Uterus (tissue), 4 donors: Measurements from ENCODE around the gene CDH12. TPM values are rescaled to one million over a fixed set of nuclear protein-coding genes. Genes with fewer than 3 reads are reported as not detected.
A peak's percentile ranks its signal among the peaks of the same experiment; 100 is the strongest.

Experiments used
- DNase-seq, 2 donors: peaks; one replicate each; pipeline ENCODE4 v3.0.0-alpha.2; 2019 to 2020
- H3K27ac ChIP-seq, 2 donors: fragments of 200-600 bp; sonication (generic); 1 replicate in 1 of 2; 2 replicates in 1 of 2; pipeline ENCODE4 v1.5.1; 2016 to 2018
- H3K27me3 ChIP-seq, 2 donors: fragments of 200-600 bp; sonication (generic); one replicate each; pipeline ENCODE4 v1.5.1; 2018 to 2019; ENCODE audit warnings: control low read depth in 1 of 2
- H3K36me3 ChIP-seq, 2 donors: fragments of 200-600 bp; sonication (generic); one replicate each; pipeline ENCODE4 v1.5.1; 2019; ENCODE audit warnings: control low read depth in 1 of 2
- H3K4me1 ChIP-seq, 2 donors: fragments of 200-600 bp; sonication (generic); one replicate each; pipeline ENCODE4 v1.5.1; 2018 to 2019; ENCODE audit warnings: control low read depth in 1 of 2
- H3K4me3 ChIP-seq, 2 donors: fragments of 200-600 bp; sonication (generic); 1 replicate in 1 of 2; 2 replicates in 1 of 2; pipeline ENCODE4 v1.5.1; 2018 to 2019; ENCODE audit warnings: mild to moderate bottlenecking in 1 of 2
- H3K9me3 ChIP-seq, 2 donors: fragments of 200-600 bp; sonication (generic); one replicate each; pipeline ENCODE4 v1.5.1; 2019; ENCODE audit warnings: control low read depth in 1 of 2
- CTCF ChIP-seq, 4 experiments: fragments of 200-600 bp in 2 of 4; fragments of 450-650 bp in 2 of 4; sonication (generic) in 2 of 4; IDR thresholded peaks; one replicate each; pipeline ENCODE4 v1.5.1; 2016 to 2019; ENCODE audit warnings: antibody characterized with exemption in 4 of 4, mild to moderate bottlenecking in 2 of 4, moderate library complexity in 1 of 4
- POLR2A ChIP-seq, 2 donors: fragments of 450-650 bp; IDR thresholded peaks; one replicate each; pipeline ENCODE4 v1.6.1; 2016; ENCODE audit warnings: antibody characterized with exemption in 2 of 2, mild to moderate bottlenecking in 1 of 2, moderate library complexity in 1 of 2
- intact Hi-C: fragments of 100-400 bp; cut with DNase I; formaldehyde crosslinking; loops from one replicate; pipeline ENCODE4 v1.15.1; 2023; ENCODE audit warnings: low total_unique reads
- total RNA-seq, 4 donors: library from RNA; depleted of rRNA in 3 of 4; stranded (reverse); fragments of >200 nt in 3 of 4; gene quantifications; one replicate each; pipeline versions ENCODE4 v1.1.0 to v1.2.4, GENCODE V29; 2014 to 2023
- donor health status: DM: yes; HTN: yes; CAD: no.

Gene CDH12
- total RNA-seq, 4 donors from 2014 or later: 0.37 to 2.0 TPM; not detected in 2

- no peak overlapping the region for H3K4me3 ChIP-seq
- no peaks in the 10 kb centered on the region for H3K36me3 ChIP-seq
- intact Hi-C loops: no loop called here
- no peaks in the 10 kb centered on the region for H3K27me3 ChIP-seq
- H3K9me3 ChIP-seq: no peaks in the 10 kb centered on the region
- no peaks in the 10 kb centered on the region for H3K4me1 ChIP-seq
- no peak for DNase-seq
- no peak overlapping the region for H3K27ac ChIP-seq
- no peak for TF ChIP-seq CTCF (IDR thresholded peaks at IDR 0.05)
- TF ChIP-seq POLR2A (IDR thresholded peaks at IDR 0.05): no peak
These were observed 1046.2 kb downstream of the CDH12 start for GRCh38 chr5:21806943-21807342.

- intact Hi-C loops: no loop called here
- H3K27me3 ChIP-seq: no peaks in the 10 kb centered on the region
- H3K4me3 ChIP-seq: no peak overlapping the region
- no peaks in the 10 kb centered on the region for H3K9me3 ChIP-seq
- DNase-seq: no peak
- H3K4me1 ChIP-seq: no peaks in the 10 kb centered on the region
- H3K36me3 ChIP-seq: no peaks in the 10 kb centered on the region
- H3K27ac ChIP-seq: no peak overlapping the region
- no peak for TF ChIP-seq CTCF (IDR thresholded peaks at IDR 0.05)
- no peak for TF ChIP-seq POLR2A (IDR thresholded peaks at IDR 0.05)
These were observed 1046.9 kb downstream of the CDH12 start for GRCh38 chr5:21806271-21806670.

- no peak for DNase-seq
- intact Hi-C loops: no loop called here
- Histone ChIP-seq H3K4me3 (no peak overlapping the region), H3K27me3 (no peaks in the 10 kb centered on the region), H3K4me1 (no peaks in the 10 kb centered on the region), H3K27ac (no peak overlapping the region), H3K9me3 (no peaks in the 10 kb centered on the region), H3K36me3 (no peaks in the 10 kb centered on the region)
- TF ChIP-seq CTCF (IDR thresholded peaks at IDR 0.05) (peak in 3 of 4 experiments; percentile 28 to 47 (median 43)), POLR2A (IDR thresholded peaks at IDR 0.05) (no peak)
These were observed 1050.2 kb downstream of the CDH12 start for GRCh38 chr5:21802869-21803490.

- Histone ChIP-seq H3K36me3 (no peaks in the 10 kb centered on the region), H3K9me3 (no peaks in the 10 kb centered on the region), H3K27me3 (no peaks in the 10 kb centered on the region), H3K4me3 (no peak overlapping the region), H3K4me1 (no peaks in the 10 kb centered on the region), H3K27ac (no peak overlapping the region)
- no peak for DNase-seq
- TF ChIP-seq CTCF (IDR thresholded peaks at IDR 0.05) (no peak), POLR2A (IDR thresholded peaks at IDR 0.05) (no peak)
- intact Hi-C loops: no loop called here
These were observed 1051.0 kb downstream of the CDH12 start for GRCh38 chr5:21802100-21802499.

- no peak for TF ChIP-seq POLR2A (IDR thresholded peaks at IDR 0.05)
- no peak for TF ChIP-seq CTCF (IDR thresholded peaks at IDR 0.05)
- no peak for DNase-seq
- intact Hi-C loops: no loop called here
- no peaks in the 10 kb centered on the region for H3K36me3 ChIP-seq
- no peaks in the 10 kb centered on the region for H3K4me1 ChIP-seq
- H3K9me3 ChIP-seq: no peaks in the 10 kb centered on the region
- no peaks in the 10 kb centered on the region for H3K27me3 ChIP-seq
- H3K4me3 ChIP-seq: no peak overlapping the region
- H3K27ac ChIP-seq: no peak overlapping the region
These were observed 1060.4 kb downstream of the CDH12 start for GRCh38 chr5:21792748-21793147.
